MCF 10A (cell line): ENCODE measurements around the gene FBXO47. TPM values are rescaled to one million over a fixed set of nuclear protein-coding genes. Genes with fewer than 3 reads are reported as not detected.

Source experiments
- BruUV-seq: library from RNA; stranded (reverse); fragments of 400-500 nt; replicated peaks from 2 replicates; lab custom pipeline; 2021; lab: Mats Ljungman, UMichigan
- CTCF ChIA-PET: fragments of 300-600 bp; sonication (Branson Sonifier 250); formaldehyde crosslinking; extraction: SDS; loops from one replicate; lab custom pipeline; 2021; ENCODE audit warnings: antibody characterized with exemption, inconsistent platforms; lab: Yijun Ruan, JAX
- POLR2A ChIA-PET: fragments of 300-600, 350-650 bp; sonication (Branson Sonifier 250); formaldehyde crosslinking; extraction: SDS; loops from one replicate; lab custom pipeline; 2020; ENCODE audit warnings: antibody characterized with exemption, inconsistent platforms; lab: Yijun Ruan, JAX
- DNase-seq: peaks from one replicate; pipeline ENCODE4 v3.0.0-alpha.2; 2018; ENCODE audit not compliant: unreplicated experiment
- H3K27ac Mint-ChIP-seq: one replicate; pipeline ENCODE4 v1.8.0; 2022; ENCODE audit warnings: mild to moderate bottlenecking, low read depth, mixed read lengths; ENCODE audit not compliant: unreplicated experiment
- H3K27me3 Mint-ChIP-seq: one replicate; pipeline ENCODE4 v1.8.0; 2022; ENCODE audit warnings: mixed read lengths; ENCODE audit not compliant: insufficient read depth, unreplicated experiment
- H3K36me3 Mint-ChIP-seq: one replicate; pipeline ENCODE4 v1.8.0; 2022; ENCODE audit warnings: mild to moderate bottlenecking, moderate library complexity, mixed read lengths; ENCODE audit not compliant: insufficient read depth, unreplicated experiment
- H3K4me1 Mint-ChIP-seq: one replicate; pipeline ENCODE4 v1.8.0; 2022; ENCODE audit warnings: mixed read lengths; ENCODE audit not compliant: insufficient read depth, unreplicated experiment
- H3K4me3 Mint-ChIP-seq: one replicate; pipeline ENCODE4 v1.8.0; 2022; ENCODE audit warnings: mild to moderate bottlenecking, moderate library complexity, mixed read lengths; ENCODE audit not compliant: unreplicated experiment
- H3K9me3 Mint-ChIP-seq: one replicate; pipeline ENCODE4 v1.8.0; 2022; ENCODE audit warnings: mixed read lengths; ENCODE audit not compliant: unreplicated experiment
- CTCF ChIP-seq: fragments of 200-600 bp; IDR thresholded peaks from one replicate; pipeline ENCODE4 v1.8.0; 2022; ENCODE audit warnings: antibody characterized with exemption, mild to moderate bottlenecking; ENCODE audit not compliant: unreplicated experiment
- intact Hi-C: fragments of 100-400 bp; cut with micrococcal nuclease; formaldehyde crosslinking; loops from 2 replicates; pipeline ENCODE4 v1.14.1; 2022
- total RNA-seq: library from RNA; stranded (reverse); gene quantifications from 2 replicates; pipeline ENCODE4 v1.2.3, GENCODE V29; 2022

The FBXO47 gene
- total RNA-seq, 1 experiment from 2014 or later: not detected

GRCh38 chr17:39001703-39002637, 34.8 kb upstream of the FBXO47 start:
- intact Hi-C loops: no loop called here
- Mint-ChIP-seq H3K9me3 (peaks cover 17% of the 10 kb centered on the region), H3K36me3 (peaks cover 5% of the 10 kb centered on the region), H3K4me1 (peaks cover 38% of the 10 kb centered on the region), H3K4me3 (peak overlapping the region; percentile 16), H3K27me3 (no peaks in the 10 kb centered on the region), H3K27ac (peak overlapping the region; percentile 66)
- BruUV-seq: no TSS peak
- TF ChIP-seq CTCF: no peak
- peak; percentile 96 for DNase-seq
- ChIA-PET POLR2A (interaction anchor here (0.7 to 1.0 kb wide), 4 partner anchors 10 to 443 kb away, joined by 3 to 5 read pairs (median 3); no protein-coding TSS in a partner anchor), CTCF (interaction anchor here (0.7 kb wide), 2 partner anchors 151 to 163 kb away, joined by 3 read pairs; no protein-coding TSS in a partner anchor)

GRCh38 chr17:39000021-39000601, 32.9 kb upstream of the FBXO47 start:
- Mint-ChIP-seq H3K9me3 (peaks cover 32% of the 10 kb centered on the region), H3K27ac (no peak overlapping the region), H3K4me1 (peaks cover 38% of the 10 kb centered on the region), H3K27me3 (no peaks in the 10 kb centered on the region), H3K36me3 (peaks cover 5% of the 10 kb centered on the region), H3K4me3 (no peak overlapping the region)
- BruUV-seq: no TSS peak
- POLR2A ChIA-PET: interaction anchor here (1.3 to 1.6 kb wide), 2 partner anchors 144 to 153 kb away, joined by 4 to 7 read pairs; no protein-coding TSS in a partner anchor
- no peak for DNase-seq
- CTCF ChIA-PET: interaction anchor here (0.6 to 2.6 kb wide), 3 partner anchors 16 to 1415 kb away, joined by 3 to 10 read pairs (median 4); no protein-coding TSS in a partner anchor
- intact Hi-C loops: no loop called here
- TF ChIP-seq CTCF: no peak

GRCh38 chr17:38996660-38997337, 29.6 kb upstream of the FBXO47 start:
- peaks cover 20% of the 10 kb centered on the region for H3K9me3 Mint-ChIP-seq
- DNase-seq: no peak
- H3K4me1 Mint-ChIP-seq: peaks cover 13% of the 10 kb centered on the region
- no peak overlapping the region for H3K4me3 Mint-ChIP-seq
- ChIA-PET CTCF (no interaction called here), POLR2A (no interaction called here)
- TF ChIP-seq CTCF: no peak
- no peaks in the 10 kb centered on the region for H3K27me3 Mint-ChIP-seq
- intact Hi-C loops: no loop called here
- no peak overlapping the region for H3K27ac Mint-ChIP-seq
- BruUV-seq: no TSS peak
- H3K36me3 Mint-ChIP-seq: no peaks in the 10 kb centered on the region
